GM21529 (cell line): ENCODE measurements around the gene CAP2.
A peak's percentile ranks its signal among the peaks of the same experiment; 100 is the strongest.
"Not testable (repeated sequence)": the region's sequence is repeated elsewhere in the genome, so short reads cannot be mapped to it uniquely, and the experiment has no call there.

ENCODE experiments used
- ATAC-seq: cut with Tn5 transposase; IDR thresholded peaks from one replicate; pipeline ENCODE4 v1.9.1; 2021; ENCODE audit not compliant: unreplicated experiment

CAP2 gene

DNA sequence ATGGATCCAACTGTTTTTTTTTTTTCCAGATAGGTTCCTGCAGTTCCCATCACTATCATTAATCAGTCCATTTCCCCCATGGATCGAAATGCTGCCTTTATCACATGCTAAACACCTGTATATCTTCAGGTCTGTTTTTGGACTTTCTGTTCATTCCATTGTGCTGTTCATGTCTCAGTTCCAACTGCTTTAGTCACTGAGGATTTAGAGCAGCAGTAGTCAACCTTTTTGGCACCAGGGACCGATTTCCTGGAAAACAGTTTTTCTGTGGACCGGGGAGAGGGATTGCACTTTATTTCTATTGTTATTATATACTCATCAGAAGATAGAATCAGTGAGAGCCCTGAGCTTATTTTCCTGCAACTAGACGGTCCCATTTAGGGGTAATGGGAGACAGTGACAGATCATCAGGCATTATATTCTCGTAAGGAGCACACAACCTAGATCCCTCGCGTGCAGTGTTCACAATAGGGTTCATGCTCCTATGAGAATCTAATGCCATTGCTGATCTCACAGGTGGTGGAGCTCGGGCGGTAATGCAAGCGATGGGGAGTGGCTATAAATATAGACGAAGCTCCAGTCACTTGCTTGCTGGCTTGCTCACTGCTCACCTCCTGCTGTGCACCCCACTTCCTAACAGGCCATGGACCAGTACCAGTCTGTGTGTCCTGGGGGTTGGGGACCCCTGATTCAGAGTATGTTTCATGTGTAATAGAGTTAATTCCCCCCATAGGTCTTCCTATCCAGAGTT lies 46.0 kb downstream of the CAP2 start:
- ATAC-seq, result no peak

DNA sequence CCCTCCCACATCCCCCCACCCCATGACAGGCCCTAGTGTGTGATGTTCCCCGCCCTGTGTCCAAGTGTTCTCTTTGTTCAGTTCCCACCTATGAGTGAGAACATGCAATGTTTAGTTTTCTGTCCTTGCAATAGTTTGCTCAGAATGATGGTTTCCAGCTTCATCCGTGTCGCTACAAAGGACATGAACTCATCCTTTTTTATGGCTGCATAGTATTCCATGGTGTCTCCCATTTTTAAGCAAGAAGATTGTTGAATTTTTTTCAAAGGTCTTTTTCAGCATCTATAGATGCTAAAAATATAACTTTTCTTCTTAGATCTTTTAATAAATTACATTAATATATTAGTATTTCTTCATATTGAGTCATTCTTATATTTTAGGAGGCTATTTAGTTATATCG lies 47.4 kb downstream of the CAP2 start:
- not testable (repeated sequence) for ATAC-seq

DNA sequence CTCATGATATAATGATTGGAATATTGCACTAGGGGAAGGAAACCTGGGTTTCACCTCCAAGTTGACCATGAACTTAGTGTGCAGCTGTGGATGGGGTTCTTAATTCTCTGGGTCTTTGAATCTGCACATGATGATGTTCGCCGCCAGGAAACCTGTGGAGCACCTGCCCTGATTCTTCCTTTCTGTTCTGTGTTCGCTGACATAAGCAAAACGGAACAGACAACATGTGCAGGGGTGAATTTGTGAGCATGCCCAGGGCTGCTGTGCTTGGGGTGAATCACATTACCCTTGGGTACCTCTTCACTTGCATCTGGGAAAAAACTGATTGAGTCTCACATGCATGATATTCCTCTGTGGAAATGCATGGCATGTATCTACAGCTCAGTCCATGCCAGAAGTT lies 48.8 kb downstream of the CAP2 start:
- ATAC-seq, result no peak

DNA sequence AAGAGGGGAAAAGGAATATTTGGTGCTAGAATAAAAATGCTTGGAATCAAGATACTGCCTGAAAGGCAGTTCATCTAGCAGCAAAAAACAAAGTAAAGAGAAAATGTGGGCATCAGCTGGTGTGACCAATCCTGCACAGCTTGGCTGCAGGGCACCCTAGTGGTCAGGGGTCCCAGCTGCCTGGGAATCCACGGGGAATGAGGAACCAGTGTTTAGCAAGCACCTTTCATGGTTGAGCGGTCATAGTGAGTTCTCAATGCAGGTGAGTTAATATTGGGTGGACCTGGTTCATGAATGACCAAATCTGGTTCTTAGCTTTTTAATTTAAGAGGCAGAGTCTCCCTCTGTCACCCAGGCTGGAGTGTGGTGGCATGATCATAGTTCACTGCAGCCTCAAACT lies 53.3 kb downstream of the CAP2 start:
- peak; percentile 34 for ATAC-seq

DNA sequence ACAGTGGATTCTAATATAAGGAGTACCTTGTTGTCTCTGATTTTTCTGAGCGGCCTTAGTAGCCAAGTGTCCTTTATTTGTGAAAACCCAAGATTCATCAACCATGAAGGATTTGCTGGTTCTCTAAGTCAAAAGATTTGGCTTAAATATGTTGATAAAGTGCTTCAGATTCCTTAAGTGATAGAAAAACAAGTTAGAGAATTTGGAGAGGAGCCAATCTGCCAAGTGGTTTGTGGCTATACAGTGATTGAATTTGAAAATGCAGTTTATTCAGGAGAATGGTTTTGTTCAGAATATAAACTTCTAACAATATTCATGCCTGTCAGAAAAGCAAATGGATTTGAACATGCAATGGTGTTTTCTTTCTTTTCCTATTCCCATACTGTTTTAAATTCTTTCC lies 54.8 kb downstream of the CAP2 start:
- ATAC-seq, result no peak

DNA sequence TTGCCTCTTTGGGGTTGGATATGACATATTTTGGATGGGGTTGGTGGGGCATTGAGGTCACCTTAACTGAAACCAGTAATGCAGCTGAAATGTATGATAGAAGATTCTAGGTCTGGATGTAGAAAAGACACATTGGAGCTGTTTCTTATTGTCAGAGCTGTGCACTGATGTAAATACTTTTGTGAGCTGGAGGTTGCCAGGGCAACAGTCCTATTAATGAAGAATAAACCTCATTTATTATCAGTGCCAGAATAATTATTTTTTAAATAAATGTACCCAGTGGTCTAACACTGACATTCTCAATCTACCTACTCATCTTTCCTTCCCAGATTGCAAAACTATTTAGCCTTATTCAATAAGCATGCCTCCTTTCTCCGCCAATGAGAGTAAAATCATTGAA lies 57.0 kb downstream of the CAP2 start:
- ATAC-seq, result no peak

DNA sequence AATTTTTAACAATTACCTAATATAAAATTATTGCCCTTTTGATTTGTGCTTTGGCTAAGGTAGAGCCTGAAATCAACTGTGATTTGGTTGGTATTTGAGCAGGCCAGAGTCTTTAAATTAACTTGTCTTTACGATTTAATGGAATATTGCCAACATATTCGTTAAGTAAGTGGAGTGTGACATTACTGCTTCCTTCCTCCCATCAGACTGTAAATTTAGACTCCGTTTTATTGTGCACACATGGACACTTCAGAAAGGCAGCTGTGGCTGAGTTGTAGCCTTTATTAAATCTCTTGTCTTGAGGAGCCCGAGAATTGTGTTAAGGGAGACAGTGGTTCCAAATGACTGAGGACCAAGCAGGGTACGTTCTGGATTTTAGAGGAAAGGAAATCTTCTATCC lies 57.4 kb downstream of the CAP2 start:
- no peak for ATAC-seq

DNA sequence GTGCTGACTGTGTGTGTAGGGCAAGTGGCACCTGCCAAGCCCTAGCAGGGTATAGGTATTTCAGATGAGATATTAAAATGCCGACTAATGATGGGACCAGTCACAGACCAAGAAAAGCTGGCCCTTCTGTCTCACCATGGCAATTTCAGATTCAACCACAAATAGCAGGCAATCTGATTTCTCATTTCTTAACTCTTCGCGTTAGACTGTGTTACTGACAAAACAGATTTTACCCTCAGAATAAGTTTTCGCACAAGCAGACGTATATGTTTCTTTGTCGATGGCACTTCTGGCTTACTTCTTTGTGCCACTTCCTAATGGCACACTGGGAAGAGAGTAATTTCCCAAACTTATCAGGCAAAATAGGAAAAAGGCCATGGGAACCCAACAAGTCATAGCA lies 58.7 kb downstream of the CAP2 start:
- no peak for ATAC-seq

DNA sequence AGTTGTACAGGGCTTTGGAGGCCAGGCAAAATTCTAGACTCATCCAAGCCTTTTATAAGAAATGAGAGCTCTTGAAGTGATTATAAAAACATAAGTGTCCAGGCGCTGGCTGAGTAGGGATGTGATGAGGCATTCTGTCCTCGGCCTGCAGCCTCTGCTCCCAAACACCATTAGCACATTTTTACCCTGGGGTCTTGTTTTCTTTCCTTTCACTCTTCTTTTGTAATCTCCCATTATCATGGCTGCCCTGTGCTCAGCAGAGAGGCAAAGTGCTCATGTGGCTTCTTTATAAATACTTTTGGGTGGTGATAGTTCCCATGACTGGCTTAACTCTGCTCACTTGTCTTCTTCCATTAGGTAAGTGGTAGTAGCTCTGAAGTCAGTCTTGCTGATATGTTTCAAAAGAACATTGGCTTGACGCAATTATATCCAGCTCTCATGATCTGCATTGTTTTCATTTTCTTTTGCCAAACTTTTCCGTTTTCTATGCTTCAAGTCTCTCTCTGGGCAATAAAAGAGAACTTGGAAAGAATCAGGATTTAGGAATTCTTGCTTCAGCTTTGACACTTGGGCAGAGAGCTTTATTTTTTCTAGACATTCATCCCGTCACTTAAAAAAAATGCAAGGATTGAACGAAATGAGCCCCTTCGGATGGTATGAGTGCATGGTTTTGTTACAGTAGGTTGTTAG lies 61.1 kb downstream of the CAP2 start:
- no peak for ATAC-seq

DNA sequence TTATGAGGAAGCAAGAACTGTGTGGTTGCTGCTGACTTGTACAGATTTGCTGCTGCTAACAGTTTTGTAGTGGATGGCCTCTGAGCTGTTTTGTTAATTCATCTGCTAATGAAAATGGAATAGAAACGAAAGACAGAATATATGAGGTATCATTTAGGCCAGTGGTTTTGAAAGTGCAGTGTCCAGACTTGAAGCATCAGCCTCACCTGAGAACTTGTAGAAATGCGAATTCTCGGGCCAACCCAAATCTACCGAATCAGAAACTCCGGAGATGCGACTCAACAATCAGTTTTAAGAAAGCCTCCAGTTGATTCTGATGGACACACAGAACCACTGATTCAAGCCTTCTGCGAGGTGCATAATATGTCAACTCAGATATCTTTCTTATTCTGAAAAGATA lies 62.5 kb downstream of the CAP2 start:
- no peak for ATAC-seq

DNA sequence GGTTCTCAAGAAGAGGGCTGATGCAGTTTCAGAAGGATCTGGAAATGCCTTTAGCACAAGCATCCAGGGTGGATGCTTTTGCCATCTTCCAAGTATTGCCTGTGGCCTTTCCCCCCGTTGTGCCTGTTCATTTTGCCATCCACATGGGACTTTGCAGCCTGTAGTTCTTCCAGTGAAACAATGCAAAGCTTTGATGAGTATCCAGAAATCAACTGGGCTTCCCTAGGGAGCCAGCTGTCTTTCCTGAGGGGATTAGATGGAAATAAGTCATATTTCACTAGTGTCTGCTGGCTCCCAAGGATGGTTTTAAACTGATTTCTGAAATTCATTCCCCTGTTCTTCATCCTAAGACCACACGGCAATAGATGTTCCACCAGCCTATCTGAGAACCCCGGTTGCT lies 63.3 kb downstream of the CAP2 start:
- no peak for ATAC-seq

DNA sequence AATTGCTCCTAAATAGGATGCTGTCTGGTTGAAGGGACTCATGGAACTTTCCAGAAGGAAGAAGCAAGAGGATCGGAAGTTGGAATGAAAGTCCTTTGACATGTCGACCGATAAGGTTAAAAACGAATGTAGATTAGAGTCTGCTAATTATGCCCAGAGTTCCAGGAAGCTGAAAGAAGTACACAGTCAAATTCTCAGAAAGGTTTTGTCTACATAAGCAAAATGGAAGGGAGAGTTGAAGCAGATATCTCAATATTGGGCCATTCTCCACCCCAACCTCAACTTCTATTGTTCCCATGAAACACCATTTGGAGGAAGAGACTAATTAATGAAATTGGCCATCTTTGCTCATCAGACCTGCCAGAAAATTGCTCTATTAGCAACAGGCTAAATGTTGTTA lies 64.0 kb downstream of the CAP2 start:
- ATAC-seq, result no peak

DNA sequence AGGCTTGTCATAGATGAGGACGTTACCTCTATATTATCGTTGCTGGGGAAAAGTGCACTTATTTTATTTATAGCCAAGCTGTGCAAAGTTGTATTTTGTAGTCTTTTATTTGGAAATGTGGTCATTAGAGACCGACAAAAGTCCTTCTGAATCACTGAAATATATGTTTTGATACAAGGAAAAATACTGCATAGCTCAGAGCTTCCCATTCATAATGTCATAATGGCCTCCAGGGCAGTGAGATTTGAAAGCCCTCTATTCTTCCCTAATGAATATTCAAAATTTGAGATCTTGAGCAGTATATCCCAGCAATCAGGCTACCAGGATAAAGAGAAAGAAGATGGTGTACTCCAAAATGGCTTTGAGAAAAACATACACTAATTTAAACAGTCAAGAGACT lies 64.6 kb downstream of the CAP2 start:
- ATAC-seq, result no peak

DNA sequence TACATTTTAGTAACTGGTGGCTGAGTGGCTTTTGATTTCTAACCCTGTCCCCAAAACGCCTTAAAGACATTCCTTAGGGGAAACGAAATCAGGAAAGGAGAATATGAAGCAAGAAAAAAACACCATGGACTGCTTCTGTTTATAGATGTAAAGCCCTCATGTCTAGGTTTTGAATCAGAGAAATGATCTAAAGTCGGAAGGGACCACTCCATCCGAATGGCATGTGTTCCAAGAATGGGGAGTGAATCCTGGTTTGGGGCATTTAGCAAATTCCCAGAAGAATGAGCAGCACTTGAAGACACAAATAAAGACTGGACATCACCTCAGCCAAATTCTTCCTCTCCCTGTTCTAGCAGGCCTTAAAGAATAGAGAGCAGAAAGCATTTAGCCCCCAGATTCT lies 65.6 kb downstream of the CAP2 start:
- no peak for ATAC-seq

DNA sequence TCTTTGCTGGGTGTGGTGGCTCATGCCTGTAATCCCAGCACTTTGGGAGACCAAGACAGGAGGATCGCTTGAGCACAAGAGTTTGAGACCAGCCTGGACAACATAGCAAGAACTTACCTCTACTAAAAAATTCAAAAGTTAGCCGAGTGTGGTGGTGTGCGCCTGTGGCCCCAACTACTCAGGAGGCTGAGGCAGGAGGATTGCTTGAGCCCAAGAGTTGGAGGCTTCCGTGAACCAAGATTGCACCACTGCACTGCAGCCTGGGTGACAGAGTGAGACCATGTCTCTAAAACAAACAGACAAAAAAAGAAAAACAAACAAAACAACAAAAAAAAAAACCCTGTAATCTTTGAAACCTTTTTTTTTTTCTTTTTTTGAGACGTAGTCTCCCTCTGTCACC lies 67.5 kb downstream of the CAP2 start:
- ATAC-seq, result no peak

DNA sequence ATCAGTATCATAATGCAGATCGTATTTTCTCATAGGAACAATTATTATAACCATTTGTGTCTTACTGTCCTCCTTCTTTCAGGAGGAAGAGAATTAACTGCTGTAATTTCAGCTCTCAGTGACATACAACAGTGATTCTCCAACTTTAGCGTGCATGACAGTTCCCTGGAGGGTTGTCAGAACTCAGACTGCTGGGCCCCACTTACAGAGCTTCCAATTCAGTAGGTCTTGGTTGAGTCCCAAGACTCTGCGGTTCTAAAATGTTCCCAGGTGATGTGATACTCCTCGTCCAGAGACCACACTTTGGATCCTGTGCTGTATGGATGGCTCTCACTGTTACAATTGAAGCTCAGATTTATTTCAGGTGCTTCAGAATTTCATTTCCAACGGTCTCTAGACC lies 72.8 kb downstream of the CAP2 start:
- ATAC-seq, result no peak

DNA sequence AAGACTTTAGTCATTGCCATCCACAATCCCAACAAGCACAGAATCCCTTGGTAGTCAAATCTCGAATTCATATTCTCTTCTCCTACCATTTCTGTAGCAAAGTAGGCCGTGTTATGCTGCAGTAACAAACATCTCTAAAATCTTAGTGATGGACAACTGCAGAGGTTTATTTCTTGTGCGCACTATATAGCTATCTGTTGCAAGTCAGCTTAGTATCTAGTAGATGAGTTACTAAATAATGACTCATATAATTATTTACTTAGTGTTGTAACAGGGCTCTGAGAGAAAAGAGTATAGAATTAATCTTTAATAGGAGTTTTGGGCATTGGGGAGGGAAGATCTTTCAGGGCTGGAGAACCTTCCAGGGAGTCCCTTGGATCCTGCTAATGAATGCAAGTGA lies 73.3 kb downstream of the CAP2 start:
- ATAC-seq, result no peak

DNA sequence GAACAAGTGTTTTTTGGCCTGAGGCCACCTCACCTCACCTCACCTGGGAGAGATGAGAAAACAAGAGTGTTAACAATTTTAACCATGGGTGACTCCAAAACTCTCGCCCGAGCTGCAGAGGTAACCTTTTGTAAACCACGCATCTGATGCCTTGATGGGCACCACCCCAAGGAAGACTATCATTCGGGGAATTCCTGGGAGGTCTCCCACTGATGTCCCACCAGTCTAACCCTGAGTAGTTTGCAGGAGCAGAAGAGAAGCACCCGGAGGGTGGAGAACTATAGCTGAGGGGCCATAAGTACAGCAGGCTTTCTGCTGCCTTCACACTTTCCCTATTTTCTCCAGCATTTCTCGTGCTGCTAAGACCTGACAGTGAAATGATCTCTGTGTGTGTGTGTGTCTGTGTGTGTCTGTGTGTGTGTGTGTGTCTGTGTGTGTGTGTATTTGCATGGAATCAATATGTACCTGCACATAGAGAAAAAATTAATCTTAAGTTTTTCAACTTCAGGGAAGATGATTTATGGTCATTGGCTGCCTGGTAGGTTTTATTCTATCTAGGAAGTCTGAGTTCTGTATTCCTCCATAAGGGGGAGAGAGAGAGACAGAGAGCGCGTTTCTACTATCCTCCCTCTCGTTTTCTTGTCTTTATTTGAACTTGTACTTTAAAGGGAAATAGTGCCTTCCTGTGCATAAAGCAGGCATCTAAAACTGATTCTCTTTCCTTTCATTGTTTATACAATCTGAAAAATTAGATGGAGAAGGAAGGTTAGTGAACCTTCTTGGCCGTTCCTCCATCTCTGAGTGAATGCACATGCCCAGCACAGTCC lies 75.8 kb downstream of the CAP2 start:
- no peak for ATAC-seq

DNA sequence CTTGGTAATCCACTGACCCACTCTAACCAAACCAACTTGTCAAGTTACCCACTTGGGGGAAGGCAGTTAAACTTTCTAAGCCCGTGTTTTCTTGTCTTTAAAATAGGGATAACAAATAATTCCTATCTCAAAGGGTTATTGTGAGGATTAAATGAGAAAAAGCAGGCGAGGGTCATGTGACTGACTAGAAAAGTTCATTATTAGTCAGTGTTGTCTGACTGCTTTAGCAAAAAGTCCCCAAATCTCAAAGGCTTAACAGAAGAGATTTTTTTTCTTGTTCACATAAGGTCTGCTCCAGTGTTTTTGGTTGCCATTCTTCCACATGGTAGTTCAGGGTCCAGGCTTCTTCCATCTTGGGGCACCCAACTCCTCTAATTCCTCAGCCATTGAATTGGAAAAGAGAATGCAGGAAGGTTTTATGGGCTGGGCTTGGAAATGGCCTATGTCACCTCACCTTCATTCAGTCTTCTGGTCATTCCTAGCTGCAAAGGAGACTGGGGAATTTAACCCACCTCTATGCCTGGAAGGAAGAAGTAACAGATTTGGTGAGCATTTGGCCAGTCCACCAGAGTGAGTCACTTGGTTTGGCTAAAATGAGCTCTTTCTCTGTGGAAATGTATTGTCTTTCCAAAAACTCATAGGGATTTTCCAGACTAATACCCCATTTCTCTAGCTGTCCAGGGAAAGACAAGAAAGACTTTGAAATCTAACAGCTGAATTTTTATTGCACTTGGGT lies 77.0 kb downstream of the CAP2 start:
- peak; percentile 48 for ATAC-seq

DNA sequence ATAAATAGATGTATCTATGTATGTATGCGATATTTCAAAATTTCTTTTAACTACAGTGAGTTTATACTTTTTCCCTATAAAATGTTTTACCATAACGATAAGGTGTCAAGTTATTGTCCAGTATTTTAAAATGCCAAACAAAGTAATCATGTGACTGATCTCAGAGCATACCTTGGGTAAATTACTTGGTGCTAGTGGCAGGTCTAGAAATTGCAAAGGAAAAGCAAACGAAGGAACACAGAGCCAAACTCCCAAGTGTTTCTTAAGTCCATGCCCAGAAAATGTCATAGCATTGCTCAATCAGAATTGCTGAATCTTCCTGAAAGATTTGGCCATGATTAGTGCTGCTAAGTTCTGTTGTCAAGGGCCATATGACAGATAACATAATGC lies 77.5 kb downstream of the CAP2 start:
- ATAC-seq, result no peak

DNA sequence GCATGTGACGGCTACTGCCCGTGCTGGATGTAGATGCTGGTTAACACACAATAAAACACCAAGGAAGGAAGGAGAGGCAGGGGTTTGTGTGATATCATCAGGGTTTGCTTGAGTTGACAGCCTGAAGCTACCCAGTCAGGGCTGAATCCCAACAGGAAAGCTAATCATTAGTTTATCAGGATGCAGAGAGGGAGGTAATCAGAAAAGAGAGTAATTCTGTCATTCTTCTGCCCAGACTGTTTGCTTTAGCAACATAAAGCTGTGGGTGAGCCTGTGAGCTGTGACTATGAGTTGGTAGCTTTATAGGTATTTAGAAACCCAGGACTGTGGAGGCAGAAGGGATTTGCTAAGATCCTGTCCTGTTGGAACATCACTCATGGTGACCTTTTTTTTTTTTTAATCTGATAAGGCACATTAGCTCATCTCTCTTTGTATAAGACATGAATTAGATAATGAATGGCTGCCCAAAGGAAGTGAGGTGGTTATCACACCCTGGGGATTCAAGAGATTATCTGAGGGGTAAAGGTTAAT lies 79.3 kb downstream of the CAP2 start:
- ATAC-seq, result no peak
